Lung (tissue), 12 donors: ENCODE results near the gene CLDN2. TPM values are rescaled to one million over a fixed set of nuclear protein-coding genes. Genes with fewer than 3 reads are reported as not detected.

Experiments
- ATAC-seq: fragments of 200-7000 bp; cut with Tn5 transposase; one replicate; pipeline ENCODE4 v1.9.1; 2020; ENCODE audit warnings: moderate number of reproducible peaks; ENCODE audit not compliant: insufficient read depth, low FRiP score
- DNase-seq, 3 donors: peaks; one replicate each; pipeline ENCODE4 v3.0.0-alpha.2; 2013 to 2017
- H3K27ac ChIP-seq, 2 donors: one replicate each; pipeline ENCODE4 v1.5.1; 2013; ENCODE audit warnings: mild to moderate bottlenecking in 2 of 2, moderate library complexity in 2 of 2, control low read depth in 1 of 2, inconsistent platforms in 1 of 2, low read depth in 1 of 2, low read length in 1 of 2
- H3K27me3 ChIP-seq, 3 donors: one replicate each; pipeline ENCODE4 v1.5.1; 2013; ENCODE audit warnings: low read length in 2 of 3; ENCODE audit not compliant: control insufficient read depth in 3 of 3, insufficient read depth in 3 of 3
- H3K36me3 ChIP-seq, 4 donors: one replicate each; pipeline ENCODE4 v1.5.1; 2013; ENCODE audit warnings: low read length in 4 of 4, mild to moderate bottlenecking in 1 of 4, moderate library complexity in 1 of 4; ENCODE audit not compliant: control insufficient read depth in 4 of 4, insufficient read depth in 4 of 4
- H3K4me1 ChIP-seq, 5 donors: one replicate each; pipeline ENCODE4 v1.5.1; 2013; ENCODE audit warnings: low read length in 5 of 5, mild to moderate bottlenecking in 2 of 5, moderate library complexity in 1 of 5; ENCODE audit not compliant: control insufficient read depth in 5 of 5, insufficient read depth in 5 of 5
- H3K4me3 ChIP-seq: one replicate; pipeline ENCODE4 v1.5.1; 2013; ENCODE audit warnings: mild to moderate bottlenecking, control low read depth, moderate library complexity
- H3K9ac ChIP-seq, 2 donors: one replicate each; pipeline ENCODE4 v1.5.1; 2013; ENCODE audit warnings: low read length in 2 of 2, control low read depth in 1 of 2; ENCODE audit not compliant: insufficient read depth in 1 of 2
- H3K9me3 ChIP-seq, 4 donors: one replicate each; pipeline ENCODE4 v1.5.1; 2013; ENCODE audit warnings: low read length in 3 of 4, mild to moderate bottlenecking in 1 of 4, moderate library complexity in 1 of 4; ENCODE audit not compliant: control insufficient read depth in 4 of 4, insufficient read depth in 3 of 4
- CTCF ChIP-seq: IDR thresholded peaks from 2 replicates; pipeline ENCODE4 v1.5.1; 2012; ENCODE audit warnings: mild to moderate bottlenecking; ENCODE audit errors: control extremely low read depth, extremely low read depth
- WGBS, 2 donors: extraction: QIAGEN DNeasy Blood & Tissue Kit; methylation state at CpG; one replicate each; pipeline ENCODE4 v1.1.7; 2013; 5-methylcytosine and 5-hydroxymethylcytosine counted together
- polyA plus RNA-seq, 2 donors: library from polyadenylated mRNA; stranded (reverse); fragments of 200-250 nt; gene quantifications; one replicate each; pipeline ENCODE4 v1.2.1, GENCODE V29; 2013
- total RNA-seq, 2 donors: library from RNA; depleted of rRNA in 1 of 2; stranded (reverse); fragments of >200 nt in 1 of 2; gene quantifications; one replicate each; pipeline ENCODE4 v1.2.1, GENCODE V29; 2014 to 2021
- donor health status: control.
- donor health status: control.
- donor health status: Bipolar disorder and iron deficiency.
- donor health status: healthy.
- donor health status: DM: yes; HTN: yes; CAD: no.

Gene CLDN2
- total and polyA plus RNA-seq, 4 donors: 0.07 to 0.46 (median 0.28) TPM; not detected in 1

- ATAC-seq (peak; percentile 32), DNase-seq (no peak)
- peak overlapping the region in 1 of 2 donors; percentile 4 for H3K27ac ChIP-seq
- 47 to 48% methylated on average over 3 of the region's 3 CpGs for WGBS, 2 donors
- no peak overlapping the region for H3K4me3 ChIP-seq
- H3K9ac ChIP-seq: no peak overlapping the region
- peaks cover 4 to 26% (median 7%) of the 10 kb centered on the region in 3 donors for H3K27me3 ChIP-seq
- peaks cover 0 to 2% (median 0%) of the 10 kb centered on the region in 4 donors for H3K9me3 ChIP-seq
- H3K4me1 ChIP-seq: no peaks in the 10 kb centered on the region
- no peak for TF ChIP-seq CTCF
- H3K36me3 ChIP-seq: no peaks in the 10 kb centered on the region
Measured at GRCh38 chrX:106894978-106895452, 25.2 kb upstream of the CLDN2 start.

GRCh38 chrX:106897259-106897658, 22.9 kb upstream of the CLDN2 start:
- no peak for TF ChIP-seq CTCF
- 74 to 84% methylated on average over 6 of the region's 6 CpGs for WGBS, 2 donors
- Histone ChIP-seq H3K4me1 (no peaks in the 10 kb centered on the region), H3K27me3 (peaks cover 4 to 23% (median 4%) of the 10 kb centered on the region in 3 donors), H3K27ac (no peak overlapping the region), H3K9ac (no peak overlapping the region), H3K9me3 (peaks cover 0 to 2% (median 0%) of the 10 kb centered on the region in 4 donors), H3K36me3 (no peaks in the 10 kb centered on the region), H3K4me3 (no peak overlapping the region)
- ATAC-seq: no peak
- no peak for DNase-seq

- peaks cover 0 to 22% (median 3%) of the 10 kb centered on the region in 3 donors for H3K27me3 ChIP-seq
- ATAC-seq: no peak
Measured at GRCh38 chrX:106898462-106898861, 21.7 kb upstream of the CLDN2 start.

More at GRCh38 chrX:106898462-106898861, 21.7 kb upstream of the CLDN2 start:
- Histone ChIP-seq H3K9ac (no peak overlapping the region), H3K4me1 (no peaks in the 10 kb centered on the region), H3K36me3 (no peaks in the 10 kb centered on the region), H3K27ac (no peak overlapping the region), H3K9me3 (peaks cover 0 to 2% (median 0%) of the 10 kb centered on the region in 4 donors), H3K4me3 (no peak overlapping the region)
- 33 to 56% methylated on average over 1 of the region's 1 CpG for WGBS, 2 donors
- peak in 2 of 3 donors; percentile 49 to 65 for DNase-seq
- peak; percentile 30 for TF ChIP-seq CTCF
